ENCODE data around the gene F3.

- TF ChIP-seq CTCF (IDR thresholded peaks at IDR 0.05; ENCODE audit: insufficient read depth, low read length) (no peak), GABPA (IDR thresholded peaks at IDR 0.05; ENCODE audit: low read depth) (no peak), POLR2AphosphoS5 (IDR thresholded peaks at IDR 0.05; ENCODE audit: low read depth) (no peak), REST (IDR thresholded peaks at IDR 0.05; ENCODE audit: insufficient replicate concordance, low read depth) (no peak)
Measured at GRCh38 chr1:94580367-94581115, 39.0 kb upstream of the F3 start.

Measured in HL-60 (cell line).